HCT116 (cell line): ENCODE results near the gene NHSL1.

Experiments used
- CTCF ChIP-seq, 3 experiments: fragments of 200-600 bp in 1 of 3; sonication (generic) in 1 of 3; IDR thresholded peaks in 2 of 3; conservative IDR thresholded peaks in 1 of 3; 2 replicates each; pipeline ENCODE4 v1.5.1; 2012 to 2017; ENCODE audit warnings: low read depth in 2 of 3, low read length in 2 of 3, antibody characterized with exemption in 1 of 3, borderline replicate concordance in 1 of 3, control low read depth in 1 of 3, mild to moderate bottlenecking in 1 of 3, mixed read lengths in 1 of 3, mixed run types in 1 of 3, moderate library complexity in 1 of 3; ENCODE audit not compliant: insufficient read depth in 1 of 3
- POLR2A ChIP-seq: IDR thresholded peaks from 2 replicates; pipeline ENCODE4 v1.7.0; 2011; ENCODE audit warnings: borderline replicate concordance; ENCODE audit not compliant: insufficient read depth, insufficient read length; ENCODE audit errors: extremely low read depth
- POLR2AphosphoS5 ChIP-seq: IDR thresholded peaks from 2 replicates; pipeline ENCODE4 v1.6.1; 2011; ENCODE audit warnings: mild to moderate bottlenecking, low read depth, low read length, moderate library complexity
- REST ChIP-seq: IDR thresholded peaks from 2 replicates; pipeline ENCODE4 v1.6.1; 2012; ENCODE audit warnings: low read depth

- TF ChIP-seq POLR2AphosphoS5 = no peak
- TF ChIP-seq CTCF (IDR thresholded peaks at IDR 0.05 in 2 of 3, conservative IDR thresholded peaks at IDR 0.05 in 1 of 3; ENCODE audit: borderline replicate concordance in 1 of 3, insufficient read depth in 1 of 3, low read depth in 2 of 3, low read length in 2 of 3) = no peak
- no peak for TF ChIP-seq POLR2A
- no peak for TF ChIP-seq REST
These were observed 124.5 kb downstream of the NHSL1 start for GRCh38 chr6:138374815-138375214.
